Kasumi-1 (cell line): ENCODE results near the gene ACTR6.
"Not testable (repeated sequence)": the region's sequence is repeated elsewhere in the genome, so short reads cannot be mapped to it uniquely, and the experiment has no call there.

Experiments used
- DNase-seq, 2 experiments: peaks; one replicate each; lab custom pipeline; 2025; lab: John Stamatoyannopoulos, UW

The ACTR6 gene

DNA sequence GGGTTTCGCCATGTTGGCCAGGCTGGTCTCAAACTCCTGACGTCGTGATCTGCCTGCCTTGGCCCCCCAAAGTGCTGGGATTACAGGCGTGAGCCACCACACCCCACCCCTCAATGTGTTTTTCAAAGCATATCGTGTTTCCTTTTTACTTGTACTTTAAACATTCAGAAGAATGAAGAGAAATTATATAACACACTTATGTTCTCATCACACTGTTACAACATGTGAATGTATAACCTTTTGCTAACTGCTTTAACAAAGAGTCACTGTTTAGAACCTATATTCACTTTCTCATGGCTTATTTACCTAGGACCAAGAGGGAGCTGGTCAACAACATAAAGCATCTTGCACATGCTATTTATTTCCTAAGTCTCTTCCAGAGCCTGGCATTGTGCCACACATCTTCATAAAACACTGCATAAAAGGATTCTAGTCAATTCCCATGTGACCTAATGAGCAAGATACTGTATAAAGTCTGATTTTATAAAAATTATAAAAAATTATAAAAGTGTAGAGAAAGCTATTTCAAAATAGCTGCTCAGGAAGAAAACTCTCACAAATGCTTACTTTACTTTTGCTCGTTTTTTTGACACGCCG, 16.0 kb upstream of the ACTR6 start:
- no peak for DNase-seq

DNA sequence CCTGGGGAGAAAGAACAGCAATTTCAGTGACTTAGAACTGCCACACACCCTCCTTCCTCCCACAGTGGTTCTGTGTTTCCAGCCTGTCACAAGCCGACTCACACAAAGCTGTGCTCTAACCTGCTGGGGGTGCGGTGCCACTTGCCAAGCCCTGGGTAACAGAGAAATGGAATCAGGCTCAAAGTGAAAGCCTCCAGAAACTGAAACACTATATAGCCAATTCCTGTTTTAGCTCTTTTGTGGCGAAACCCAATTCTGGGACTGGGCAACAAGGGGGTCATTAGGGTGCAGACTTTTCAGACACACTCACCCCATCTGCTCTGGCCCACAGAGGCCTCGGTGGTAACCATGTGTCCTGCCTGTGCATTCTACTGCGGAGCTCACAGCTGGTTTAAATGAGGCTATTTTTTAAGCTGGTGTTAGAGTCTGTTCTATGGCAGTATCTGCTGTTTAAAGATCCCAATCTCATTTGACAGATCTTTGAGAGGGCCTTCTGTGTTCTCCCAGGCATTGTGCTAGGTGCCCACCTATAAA, 15.2 kb upstream of the ACTR6 start:
- no peak for DNase-seq

DNA sequence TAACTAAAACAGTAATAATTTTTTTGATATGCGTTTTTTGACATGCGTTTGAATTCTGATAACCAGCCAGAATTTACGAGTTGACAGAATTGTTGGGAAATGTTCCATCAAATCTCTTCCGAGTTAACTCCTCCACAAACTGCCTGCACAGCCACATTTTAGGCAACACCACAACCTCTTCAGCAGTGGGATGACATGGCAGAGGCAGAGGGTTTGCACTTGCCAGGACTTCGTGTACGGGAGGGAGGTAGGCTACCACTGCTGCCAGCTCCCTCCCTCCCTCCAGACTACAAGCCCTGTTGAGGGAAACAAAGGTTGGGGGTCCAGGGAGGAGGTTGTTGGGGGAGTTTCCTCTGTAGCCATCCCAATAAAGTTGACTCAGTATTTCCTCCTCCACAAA, 14.5 kb upstream of the ACTR6 start:
- DNase-seq = no peak

DNA sequence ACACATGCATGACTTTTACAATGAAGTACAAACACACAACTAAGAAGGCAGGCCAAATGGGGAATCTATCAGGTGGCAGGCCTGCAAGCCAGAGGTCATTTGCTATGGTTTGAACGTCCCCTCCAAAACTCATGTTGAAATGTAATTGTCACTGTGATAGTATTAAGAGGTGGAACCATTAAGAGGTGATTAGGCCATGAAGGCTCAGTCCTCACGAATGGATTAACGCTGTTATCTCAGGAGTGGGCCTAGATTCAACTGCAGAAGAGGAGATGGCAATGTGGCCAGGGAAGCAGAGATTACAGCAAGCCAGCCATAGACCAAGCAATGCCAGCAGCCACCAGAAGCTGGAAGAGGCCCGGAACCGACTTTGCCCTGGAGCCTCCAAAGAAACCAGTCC, 13.5 kb upstream of the ACTR6 start:
- no peak for DNase-seq

DNA sequence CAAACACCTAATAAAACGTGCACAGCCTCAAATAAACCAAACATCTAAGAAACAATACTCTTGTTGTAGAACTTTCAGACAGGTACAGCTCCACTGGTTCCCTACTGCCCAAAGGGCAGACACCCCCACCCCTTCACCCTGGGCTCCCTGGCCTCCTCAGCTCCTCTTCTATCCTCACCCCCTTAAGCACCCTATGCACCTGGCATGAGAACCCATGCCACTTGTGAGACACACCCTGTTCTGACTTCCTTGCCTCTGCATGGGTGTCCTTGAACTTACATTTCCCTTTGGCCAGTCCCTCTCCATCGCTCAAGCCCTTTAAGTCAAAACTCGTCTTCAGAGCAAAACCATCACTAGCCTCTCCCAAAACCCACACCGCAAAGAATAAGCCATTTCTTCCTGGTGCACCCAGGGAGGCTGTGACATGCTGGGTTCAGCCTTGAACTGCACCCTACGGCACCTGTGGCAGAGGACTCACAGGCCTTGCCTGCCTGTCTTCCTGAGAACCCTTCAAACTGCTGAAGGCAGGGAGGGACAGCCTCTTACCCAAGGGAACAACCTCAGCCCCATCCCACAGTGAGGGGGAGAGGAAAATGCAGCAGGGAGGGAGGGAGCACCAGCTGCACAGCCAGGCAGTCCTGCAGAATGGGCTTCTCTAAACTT, 12.6 kb upstream of the ACTR6 start:
- no peak for DNase-seq

DNA sequence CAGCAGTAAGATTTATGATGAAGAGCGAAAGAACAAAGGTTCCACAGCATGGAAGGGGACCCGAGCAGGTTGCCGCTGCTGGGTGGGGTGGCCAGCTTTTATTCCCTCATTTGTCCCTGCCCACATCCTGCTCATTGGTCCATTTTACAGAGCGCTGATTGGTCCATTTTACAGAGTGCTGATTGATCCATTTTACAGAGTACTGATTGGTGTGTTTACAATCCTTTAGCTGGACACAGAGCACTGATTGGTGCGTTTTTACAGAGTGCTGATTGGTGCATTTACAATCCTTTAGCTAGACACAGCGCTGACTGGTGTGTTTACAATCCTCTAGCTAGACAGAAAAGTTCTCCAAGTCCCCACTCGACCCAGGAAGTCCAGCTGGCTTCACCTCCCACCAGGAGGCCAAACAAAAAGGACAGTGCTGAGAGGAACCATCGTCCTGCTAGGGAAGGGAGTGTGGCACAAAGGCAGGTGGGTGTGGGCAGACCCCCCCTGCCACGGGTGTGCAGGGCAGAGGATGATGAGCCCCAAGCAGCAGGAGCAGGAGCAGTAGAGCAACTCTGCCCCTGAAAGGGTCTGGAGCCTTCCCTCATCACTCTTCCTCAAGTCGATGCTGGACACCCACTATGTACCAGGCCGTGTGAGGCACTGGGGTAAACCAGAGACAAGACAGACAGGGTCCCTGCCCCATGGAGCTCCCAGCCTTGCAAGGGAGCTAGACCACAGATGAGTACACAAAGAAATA, 11.6 kb upstream of the ACTR6 start:
- DNase-seq = not testable (repeated sequence)

DNA sequence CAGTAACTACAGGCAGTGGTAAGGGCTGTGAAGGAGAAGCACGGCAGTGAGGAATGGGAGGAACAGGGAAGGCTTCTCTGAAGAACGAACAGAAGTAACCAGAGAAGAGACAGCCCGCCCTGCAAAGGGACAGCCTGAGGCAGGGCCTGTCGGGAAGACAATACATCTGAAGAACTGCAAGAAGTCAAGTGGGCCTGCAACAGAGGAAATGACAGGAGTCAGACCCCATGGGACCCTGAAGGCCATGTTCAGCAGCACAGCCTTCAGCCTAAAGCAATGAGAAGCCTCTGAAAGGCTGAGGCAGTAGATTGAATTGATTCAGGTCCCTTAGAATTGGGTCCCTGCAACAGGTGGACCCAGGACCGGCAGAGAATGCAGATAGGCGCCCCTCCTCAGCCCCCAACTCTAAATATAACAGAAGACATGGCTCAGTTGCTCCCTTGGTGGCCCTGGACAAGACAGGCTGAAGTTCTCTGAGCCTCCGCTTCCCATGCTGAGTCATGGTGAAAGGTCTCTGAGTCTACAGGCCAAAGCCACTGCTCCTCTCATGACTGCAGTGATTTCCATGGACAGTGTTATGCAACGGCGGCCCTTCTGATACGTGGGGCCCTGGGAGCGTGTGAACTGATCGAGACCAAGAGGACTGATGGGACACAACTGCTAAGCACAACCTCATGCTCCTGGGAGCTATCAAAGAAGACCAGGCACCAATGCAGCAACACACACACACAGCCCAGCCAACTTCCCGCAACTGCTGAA, 10.8 kb upstream of the ACTR6 start:
- no peak for DNase-seq

DNA sequence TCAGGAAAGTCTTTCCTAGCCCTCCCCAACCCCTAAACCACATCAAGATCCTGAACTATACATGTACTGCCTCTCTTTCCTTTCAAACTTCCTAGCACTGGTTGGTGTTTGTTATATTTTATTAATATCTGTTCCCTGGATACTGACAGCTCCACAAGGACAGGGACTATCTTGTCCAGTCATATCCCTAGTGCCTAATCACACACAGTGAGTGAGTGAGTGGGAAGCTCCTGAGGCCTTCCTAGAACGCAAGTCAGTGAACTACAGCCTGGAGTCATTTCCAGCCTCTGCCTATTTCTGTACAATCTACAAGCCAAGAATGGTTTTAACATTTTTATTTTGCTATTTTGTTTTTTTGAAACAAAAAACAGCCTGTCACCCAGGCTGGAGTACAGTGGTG, 7.5 kb upstream of the ACTR6 start:
- no peak for DNase-seq

DNA sequence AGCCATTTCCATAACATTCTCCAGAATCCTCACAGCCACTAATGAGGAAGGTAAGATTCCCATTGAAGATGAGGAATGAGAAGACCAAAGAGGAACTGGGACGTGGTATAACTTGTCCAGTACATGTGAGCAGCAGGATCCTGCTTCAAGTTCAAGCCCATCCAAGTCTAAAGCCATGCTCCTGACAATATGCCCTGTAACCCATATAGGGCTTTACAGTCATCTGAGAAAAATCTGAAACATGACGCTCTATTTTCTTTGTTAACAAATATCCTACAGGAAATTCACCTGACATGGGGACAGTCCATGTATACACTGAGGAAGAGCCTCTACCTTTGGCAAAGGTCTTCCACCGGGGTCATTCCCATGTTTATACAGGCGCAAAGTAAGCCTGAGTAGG, 3.1 kb upstream of the ACTR6 start:
- DNase-seq = no peak

DNA sequence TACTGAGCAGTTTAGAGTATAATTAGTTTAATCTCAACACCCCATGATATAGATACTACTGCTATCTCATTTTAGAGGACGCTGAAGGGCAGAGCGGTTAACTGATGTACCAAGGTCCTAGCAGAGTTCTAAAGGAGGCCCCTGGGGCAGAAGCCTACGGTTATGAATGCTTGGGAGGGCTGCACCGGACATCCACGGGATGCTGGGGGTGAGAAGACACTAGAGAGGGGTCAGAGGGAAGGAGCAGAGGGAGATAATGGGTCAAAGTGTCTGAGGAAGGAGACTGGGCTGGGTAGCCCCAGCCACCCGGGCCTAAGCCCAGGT, 1.6 kb upstream of the ACTR6 start:
- no peak for DNase-seq

DNA sequence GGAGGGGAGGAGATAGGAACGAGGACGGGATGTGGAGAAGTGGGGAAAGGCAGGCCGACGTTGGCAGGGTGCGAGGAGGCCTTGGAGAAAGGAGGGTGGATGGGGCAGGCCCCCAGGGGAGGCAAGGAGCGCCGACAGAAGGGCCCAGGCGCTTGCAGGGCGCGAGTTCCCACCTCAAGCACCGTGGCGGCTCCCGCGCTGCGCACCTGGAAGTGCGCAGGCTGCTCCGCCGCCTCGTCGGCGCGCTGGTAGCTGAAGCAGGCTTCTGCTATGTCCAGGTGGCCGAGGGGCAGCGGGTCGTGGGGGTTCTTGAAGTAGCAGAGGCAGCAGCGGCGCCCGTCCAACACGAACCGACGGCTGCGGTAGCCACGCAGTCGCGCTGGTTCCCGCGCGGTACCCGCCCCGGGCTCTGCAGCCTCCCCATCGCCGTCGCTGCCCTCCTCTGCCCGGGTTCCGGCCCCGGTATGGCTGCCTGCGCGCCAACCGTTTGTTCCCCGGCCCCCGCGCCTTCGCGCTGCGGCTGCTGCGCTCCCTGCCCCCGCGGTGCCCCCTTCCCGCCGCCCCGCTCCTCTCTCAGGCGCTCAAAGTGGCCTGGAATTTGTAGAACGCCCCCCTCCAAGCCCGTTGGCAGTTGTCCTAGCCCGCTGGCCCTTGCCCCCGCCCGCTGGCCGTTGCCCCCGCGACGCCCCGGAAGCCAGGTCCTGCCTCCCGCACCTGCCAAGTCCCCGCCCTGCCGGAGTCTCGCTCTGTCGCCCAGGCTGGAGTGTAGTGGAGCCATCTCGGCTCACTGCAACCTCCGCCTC, 1.1 kb upstream of the ACTR6 start:
- peak; percentile 30 to 31 for DNase-seq

DNA sequence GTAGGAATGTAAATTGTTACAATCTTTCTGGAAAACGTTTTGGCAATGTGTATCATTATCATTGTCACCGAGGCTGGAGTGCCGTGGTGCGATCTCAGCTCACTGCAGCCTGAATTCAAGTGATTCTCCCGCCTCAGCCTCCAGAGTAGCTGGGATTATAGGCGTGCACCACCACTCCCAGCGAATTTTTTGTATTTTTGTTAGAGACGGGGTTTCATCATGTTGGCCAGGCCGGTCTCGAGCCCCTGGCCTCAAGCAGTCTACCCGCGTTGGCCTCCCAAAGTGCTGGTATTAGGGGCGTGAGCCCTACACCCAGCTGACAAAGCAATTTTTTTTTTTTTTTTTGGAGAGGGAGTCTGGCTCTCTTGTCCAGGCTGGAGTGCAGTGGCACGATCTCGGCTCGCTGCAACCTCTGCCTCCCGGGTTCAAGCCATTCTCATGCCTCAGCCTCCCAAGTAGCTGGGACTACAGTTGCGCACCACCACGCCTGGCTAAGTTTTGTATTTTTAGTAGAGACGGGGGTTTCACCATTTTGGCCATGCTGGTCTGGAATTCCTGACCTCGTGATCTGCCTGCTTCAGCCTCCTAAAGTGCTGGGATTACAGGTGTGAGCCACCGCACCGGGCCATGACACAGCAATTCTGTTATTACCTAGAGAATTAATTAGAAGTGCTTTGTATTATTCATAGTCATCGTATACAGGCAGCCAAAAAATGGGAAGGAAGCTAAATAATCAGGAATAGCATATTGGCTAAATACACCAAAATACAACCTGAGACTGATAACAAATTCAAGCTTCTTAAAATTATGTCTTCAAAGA, 1.2 kb downstream of the ACTR6 start:
- DNase-seq = no peak

DNA sequence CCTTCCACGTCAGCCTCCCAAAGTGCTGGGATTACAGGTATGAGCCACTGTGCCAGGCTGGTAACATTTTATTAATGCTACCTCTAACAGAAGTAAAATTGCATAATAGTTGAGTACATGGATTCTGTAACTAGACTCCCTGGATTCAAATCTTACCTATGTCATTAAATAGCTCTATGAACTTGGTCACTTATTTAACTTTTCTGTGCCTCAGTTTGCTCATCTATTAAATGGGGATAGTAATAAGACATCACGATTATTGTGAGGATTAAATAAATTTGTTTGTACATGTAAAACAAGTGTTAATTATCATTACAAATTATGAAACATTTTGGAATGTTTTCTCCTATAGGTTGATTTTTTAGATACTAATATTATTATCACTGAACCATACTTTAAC, 6.7 kb downstream of the ACTR6 start:
- DNase-seq = no peak

DNA sequence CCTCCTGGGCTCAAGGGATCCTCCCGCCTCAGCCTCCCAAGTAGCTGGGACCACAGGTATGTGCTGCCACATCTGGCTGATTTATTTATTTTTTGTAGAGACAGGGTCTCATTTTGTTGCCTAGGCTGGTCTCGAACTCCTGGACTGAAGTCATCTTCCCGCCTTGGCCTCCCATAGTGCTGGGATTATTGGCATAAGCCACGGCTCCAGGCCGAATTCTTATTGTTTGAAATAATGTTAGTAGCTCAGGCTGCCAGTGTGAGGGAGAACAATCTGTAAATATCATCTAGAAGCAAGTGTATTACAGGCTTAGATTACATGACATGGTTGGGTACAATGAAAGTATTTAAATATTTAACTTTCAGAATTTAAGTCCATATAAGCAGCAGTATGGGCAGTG, 8.2 kb downstream of the ACTR6 start:
- no peak for DNase-seq

DNA sequence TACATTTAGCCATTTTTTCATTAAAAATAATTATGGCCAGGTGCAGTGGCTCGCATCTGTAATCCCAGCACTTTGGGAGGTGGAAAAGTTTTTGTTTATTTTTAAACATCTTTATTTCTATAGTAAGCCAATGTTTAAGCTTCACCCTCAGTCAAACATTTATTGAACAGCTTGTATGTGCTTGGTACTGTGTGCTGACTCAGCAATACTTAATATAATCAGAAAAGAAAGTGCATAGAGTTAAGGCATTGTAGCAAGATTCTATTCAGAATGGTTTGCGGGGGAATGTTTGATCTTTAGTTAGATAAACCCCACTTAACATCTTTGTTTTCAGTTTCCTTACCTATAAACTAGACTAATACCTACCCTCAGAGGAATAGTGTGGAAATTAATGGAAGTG, 11.1 kb downstream of the ACTR6 start:
- DNase-seq = no peak

DNA sequence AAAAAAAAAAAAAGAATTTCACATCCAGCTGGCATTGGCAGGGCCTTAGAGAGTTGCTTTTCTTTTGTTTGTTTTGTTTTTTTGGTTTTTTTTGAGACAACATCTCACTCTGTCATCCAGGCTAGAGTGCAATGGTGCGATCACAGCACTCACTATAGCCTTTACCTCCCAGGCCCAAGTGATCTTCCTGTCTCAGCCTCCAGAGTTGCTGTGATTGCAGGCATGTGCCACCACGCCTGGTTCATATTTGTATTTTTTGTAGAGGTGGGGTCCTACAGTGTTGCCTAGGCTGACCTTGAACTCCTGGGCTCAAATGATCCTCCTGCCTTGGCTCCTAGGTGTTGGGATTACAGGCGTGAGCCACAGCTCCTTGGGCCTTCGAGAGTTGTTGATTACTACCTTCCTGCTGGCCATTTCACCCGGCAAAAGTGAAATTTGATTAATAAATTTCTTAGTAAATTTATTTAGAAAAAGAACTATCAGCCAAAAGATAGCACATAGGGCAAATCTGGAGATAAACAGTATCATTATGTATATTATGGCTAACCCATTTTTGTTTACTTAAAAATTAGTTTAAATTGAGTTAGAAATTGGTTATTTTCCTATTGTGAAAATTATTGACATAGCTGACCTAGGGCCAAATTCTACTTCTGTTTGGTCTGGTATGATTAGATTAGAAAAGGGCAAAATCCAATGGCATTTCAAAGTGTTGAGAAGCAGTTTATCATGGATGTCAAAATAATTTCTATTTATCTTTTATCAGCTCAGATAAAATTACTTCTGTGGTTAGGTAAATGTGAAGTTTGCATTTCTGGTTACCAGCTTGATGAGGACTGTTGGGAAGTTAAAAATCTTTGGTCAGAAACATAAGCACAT, 12.6 kb downstream of the ACTR6 start:
- DNase-seq = no peak

DNA sequence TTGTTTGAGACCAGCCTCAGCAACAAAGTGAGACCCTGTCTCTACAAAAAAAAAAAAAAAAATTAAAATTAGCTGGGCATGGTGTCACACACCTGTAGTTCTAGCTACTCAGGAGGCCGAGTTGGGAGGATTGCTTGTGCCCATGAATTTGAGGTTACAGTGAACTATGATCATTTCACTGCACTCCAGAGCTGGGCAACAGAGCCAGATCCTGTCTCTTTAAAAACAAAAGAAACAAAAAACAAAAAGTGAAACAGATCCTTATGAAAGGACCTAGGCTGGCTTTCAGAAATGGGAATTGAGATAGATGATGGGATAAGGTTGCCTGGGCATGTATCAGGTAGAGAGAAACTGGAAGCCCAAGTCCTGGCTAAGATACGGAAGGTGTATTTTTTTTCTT, 13.9 kb downstream of the ACTR6 start:
- no peak for DNase-seq

DNA sequence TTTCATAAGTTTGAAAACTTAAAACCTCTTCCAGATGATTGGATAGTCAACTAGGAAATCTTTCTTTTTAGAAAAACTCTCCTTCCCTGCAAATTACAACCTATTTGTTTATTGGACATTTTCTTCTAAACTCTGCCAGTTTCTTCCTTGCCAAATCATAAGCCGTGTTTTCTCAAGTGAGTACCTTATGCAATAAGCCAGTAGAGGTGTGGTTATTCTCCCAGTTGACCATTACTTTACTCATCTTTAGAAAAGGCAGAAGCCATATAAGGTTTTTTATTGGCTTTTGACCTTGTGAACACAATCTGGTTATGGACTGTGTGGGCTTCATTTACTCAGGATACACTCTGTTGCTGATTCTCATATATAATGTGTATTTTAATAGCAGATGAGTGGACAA, 14.6 kb downstream of the ACTR6 start:
- no peak for DNase-seq

DNA sequence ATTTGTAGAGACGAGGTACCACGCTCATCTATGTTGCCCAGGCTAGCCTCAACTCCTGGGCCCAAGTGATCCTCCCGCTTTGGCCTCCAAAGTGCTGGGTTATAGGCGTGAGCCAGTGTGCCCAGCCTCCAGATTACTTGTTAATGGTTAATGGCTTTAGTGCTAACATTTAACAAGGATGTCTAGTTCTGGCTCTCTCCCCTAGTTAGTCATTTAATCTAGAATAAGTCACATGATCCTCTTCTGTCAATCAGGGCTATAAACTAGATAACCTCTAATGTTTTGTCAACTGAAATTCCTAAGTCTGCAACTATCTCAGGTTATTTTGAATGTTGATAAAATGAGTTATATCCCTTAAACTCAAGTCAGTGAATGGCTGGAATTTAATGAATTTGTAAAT, 15.7 kb downstream of the ACTR6 start:
- no peak for DNase-seq
